ENCODE results near the gene SYT9.
"Not testable (repeated sequence)": the region's sequence is repeated elsewhere in the genome, so short reads cannot be mapped to it uniquely, and the experiment has no call there.

SYT9 gene

GRCh38 chr11:7292922-7293321 is 41.2 kb downstream of the SYT9 start:
- no peak for DNase-seq (ENCODE audit: insufficient read length, low spot score)
- no peak for FAIRE-seq
- TF ChIP-seq POLR2A (IDR thresholded peaks at IDR 0.05; ENCODE audit: low read depth, low read length) = no peak

- FAIRE-seq (no peak), DNase-seq (ENCODE audit: insufficient read length, low spot score) (no peak)
Observed at GRCh38 chr11:7299393-7299792, 47.7 kb downstream of the SYT9 start.

GRCh38 chr11:7300281-7300680 is 48.6 kb downstream of the SYT9 start:
- FAIRE-seq (no peak), DNase-seq (ENCODE audit: insufficient read length, low spot score) (no peak)
- TF ChIP-seq POLR2A (IDR thresholded peaks at IDR 0.05; ENCODE audit: low read depth, low read length) = no peak

More at GRCh38 chr11:7299393-7299792, 47.7 kb downstream of the SYT9 start:
- TF ChIP-seq POLR2A (IDR thresholded peaks at IDR 0.05; ENCODE audit: low read depth, low read length) = no peak

- TF ChIP-seq POLR2A (IDR thresholded peaks at IDR 0.05; ENCODE audit: low read depth, low read length) = no peak
Observed at GRCh38 chr11:7303146-7303545, 51.4 kb downstream of the SYT9 start.

DNA sequence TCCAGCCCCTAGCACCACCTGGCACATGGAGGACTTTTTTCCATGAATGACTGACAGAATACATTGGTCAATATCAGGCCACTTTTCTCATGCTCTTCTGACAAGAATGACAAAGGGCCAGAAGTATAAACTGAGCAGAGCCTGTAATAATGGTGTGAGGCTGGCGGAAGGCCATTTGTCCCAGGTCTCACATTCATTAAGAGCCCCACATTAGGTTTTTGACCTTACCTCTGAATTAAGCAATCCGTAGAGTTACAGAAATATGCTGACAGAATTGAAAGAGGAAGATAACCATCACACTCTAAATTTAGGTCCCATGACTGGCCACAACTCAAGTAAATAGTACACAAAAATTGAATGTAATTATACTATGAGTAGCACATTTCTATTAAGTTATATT is 55.2 kb downstream of the SYT9 start:
- DNase-seq (ENCODE audit: insufficient read length, low spot score) (no peak), FAIRE-seq (no peak)
- no peak for TF ChIP-seq POLR2A (IDR thresholded peaks at IDR 0.05; ENCODE audit: low read depth, low read length)

More at GRCh38 chr11:7303146-7303545, 51.4 kb downstream of the SYT9 start:
- no peak for FAIRE-seq
- no peak for DNase-seq (ENCODE audit: insufficient read length, low spot score)

- TF ChIP-seq POLR2A (IDR thresholded peaks at IDR 0.05; ENCODE audit: low read depth, low read length) = no peak
- FAIRE-seq (no peak), DNase-seq (ENCODE audit: insufficient read length, low spot score) (no peak)
Observed at GRCh38 chr11:7307836-7308235, 56.1 kb downstream of the SYT9 start.

DNA sequence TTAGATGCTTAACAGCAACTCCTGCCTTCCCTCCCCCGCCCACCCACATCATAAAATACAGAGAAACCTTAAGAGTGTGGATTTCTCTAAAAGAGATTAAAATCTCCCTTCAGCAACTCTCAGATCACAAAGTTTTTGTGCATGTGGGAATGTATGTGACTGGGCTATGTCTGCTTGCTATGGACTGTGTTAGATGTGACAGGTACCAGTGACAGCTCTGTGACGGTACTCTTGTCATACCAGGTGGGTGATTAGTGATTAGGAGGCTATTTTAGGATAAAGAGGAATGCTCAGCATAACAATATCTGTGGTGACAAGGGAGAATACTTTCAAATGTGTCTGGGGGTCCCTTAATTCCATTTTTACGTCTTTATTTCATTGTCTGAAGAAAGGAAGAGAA is 60.2 kb downstream of the SYT9 start:
- FAIRE-seq = no peak
- no peak for DNase-seq (ENCODE audit: insufficient read length, low spot score)
- no peak for TF ChIP-seq POLR2A (IDR thresholded peaks at IDR 0.05; ENCODE audit: low read depth, low read length)

DNA sequence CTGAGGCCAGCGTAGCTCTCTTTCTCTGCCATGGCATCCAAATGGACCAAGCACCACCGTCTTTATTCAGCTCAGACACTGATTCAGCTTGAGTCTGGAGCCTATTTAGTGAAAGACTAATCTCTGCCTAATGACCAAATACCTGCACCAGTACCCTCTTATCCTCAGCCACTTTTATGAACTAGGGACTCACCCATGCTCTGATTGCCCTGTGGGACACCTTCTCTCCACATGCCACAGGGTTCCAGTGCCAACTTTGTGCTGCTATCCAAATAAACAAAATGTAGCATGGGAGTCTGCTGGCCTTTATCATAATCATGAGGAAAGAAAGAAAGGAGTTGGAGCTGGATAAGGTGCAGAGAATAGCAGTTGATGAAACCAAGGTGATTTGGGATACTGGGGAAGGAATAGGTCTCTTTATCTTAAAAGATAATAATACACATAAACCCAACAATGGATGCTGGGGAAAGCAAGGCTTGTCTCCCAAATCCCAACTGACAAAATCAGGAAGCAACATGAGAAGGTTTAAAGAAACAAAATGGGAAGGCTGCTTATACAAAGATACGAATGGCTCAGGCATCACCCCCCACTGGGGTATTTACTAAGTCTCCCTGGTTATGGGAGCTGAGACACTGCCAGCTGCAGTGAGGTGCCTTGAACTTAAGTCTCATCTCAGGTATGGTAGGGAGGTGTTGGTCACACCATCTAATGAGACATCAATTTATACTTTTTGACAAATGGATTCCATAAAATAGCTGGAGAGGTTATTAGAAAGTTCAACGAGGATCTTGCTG is 63.3 kb downstream of the SYT9 start:
- FAIRE-seq (no peak), DNase-seq (ENCODE audit: insufficient read length, low spot score) (no peak)
- TF ChIP-seq POLR2A (IDR thresholded peaks at IDR 0.05; ENCODE audit: low read depth, low read length) = no peak

- no peak for TF ChIP-seq POLR2A (IDR thresholded peaks at IDR 0.05; ENCODE audit: low read depth, low read length)
- FAIRE-seq (no peak), DNase-seq (ENCODE audit: insufficient read length, low spot score) (no peak)
Observed at GRCh38 chr11:7319501-7319900, 67.8 kb downstream of the SYT9 start.

DNA sequence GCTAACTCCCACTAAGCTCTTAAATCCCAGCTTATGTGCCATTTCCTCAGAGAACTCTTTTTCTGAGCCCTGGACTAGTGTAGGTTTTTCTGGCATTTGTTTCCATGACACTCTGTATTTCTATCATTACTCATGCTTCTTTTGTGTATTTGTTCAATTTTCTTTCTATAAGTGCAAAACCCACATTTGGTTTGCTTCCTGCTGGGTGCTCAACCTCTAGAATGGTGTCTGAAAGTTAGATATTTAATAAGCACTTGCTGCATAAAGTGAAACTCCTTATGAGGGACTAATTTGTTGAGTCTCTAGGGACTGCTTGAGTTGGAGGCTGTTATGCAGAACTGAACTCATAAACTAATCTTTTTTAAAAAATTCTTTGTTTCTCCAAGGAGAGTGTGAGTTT is 68.6 kb downstream of the SYT9 start:
- no peak for TF ChIP-seq POLR2A (IDR thresholded peaks at IDR 0.05; ENCODE audit: low read depth, low read length)
- DNase-seq (ENCODE audit: insufficient read length, low spot score) (no peak), FAIRE-seq (no peak)

DNA sequence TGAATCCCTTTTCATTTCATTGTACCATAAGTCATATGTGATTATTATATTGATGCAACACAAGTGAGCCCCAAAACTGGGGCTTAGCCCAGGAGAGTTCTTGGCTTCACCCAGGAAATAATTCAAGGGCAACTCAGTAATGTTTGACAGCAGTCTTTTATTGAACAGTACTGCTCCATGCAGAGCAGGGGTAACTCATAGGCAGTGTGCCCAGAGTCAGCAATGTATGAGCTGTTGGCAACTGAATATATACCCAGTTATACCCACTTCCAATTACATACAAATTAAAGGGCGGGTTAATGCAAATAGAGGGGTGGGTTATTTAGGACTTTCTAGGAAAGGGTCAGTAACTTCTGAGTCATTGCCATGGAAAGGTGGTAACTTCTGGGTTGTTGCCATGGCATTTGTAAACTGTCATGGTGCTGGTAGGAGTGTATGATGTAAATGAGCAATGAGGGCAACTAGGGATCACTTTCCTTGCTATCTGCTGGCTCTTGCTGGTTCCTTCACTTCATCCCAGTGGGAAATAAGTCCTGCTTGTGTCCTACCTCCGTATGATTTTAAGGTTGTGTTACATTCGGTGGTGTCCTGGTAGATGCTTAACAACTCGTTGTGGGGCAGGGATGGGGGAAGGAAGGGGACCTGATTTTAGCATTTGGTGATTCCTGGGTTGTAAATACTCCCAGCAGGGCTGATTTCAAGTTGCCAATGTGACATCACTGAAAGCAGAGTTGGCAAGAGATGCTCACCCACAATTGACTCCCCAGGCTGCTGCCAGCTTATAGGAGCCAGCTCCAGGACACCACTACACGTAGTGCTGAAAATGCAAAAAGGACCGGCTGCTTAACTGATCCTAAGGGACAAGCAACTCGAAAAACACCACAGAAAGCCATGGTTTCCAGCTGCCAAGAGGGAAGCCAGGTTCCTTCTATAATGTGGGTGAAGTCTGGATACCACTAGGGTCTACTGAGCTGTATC is 70.1 kb downstream of the SYT9 start:
- TF ChIP-seq POLR2A (IDR thresholded peaks at IDR 0.05; ENCODE audit: low read depth, low read length) = no peak
- DNase-seq (ENCODE audit: insufficient read length, low spot score) = no peak
- FAIRE-seq = no peak

DNA sequence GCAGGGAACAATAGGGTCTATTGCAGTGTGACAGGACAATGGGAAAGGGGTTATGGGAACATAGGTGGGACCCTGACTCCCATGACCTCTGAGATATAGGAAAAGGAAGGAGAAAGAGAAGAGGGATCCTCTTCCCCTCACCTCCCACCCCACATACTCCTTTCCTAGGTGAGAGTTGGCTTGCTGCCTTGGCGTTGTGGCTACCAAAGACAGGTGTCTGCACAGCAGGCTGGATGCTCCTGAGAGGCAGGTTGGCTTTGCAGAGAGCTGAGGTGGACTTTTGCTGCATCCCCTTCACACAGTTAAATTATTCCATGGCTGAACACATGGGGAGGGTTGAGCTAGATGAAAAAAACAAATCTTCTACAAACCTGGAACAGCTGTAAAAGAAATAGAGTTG is 80.7 kb downstream of the SYT9 start:
- DNase-seq (ENCODE audit: insufficient read length, low spot score) = no peak
- FAIRE-seq = no peak
- no peak for TF ChIP-seq POLR2A (IDR thresholded peaks at IDR 0.05; ENCODE audit: low read depth, low read length)

DNA sequence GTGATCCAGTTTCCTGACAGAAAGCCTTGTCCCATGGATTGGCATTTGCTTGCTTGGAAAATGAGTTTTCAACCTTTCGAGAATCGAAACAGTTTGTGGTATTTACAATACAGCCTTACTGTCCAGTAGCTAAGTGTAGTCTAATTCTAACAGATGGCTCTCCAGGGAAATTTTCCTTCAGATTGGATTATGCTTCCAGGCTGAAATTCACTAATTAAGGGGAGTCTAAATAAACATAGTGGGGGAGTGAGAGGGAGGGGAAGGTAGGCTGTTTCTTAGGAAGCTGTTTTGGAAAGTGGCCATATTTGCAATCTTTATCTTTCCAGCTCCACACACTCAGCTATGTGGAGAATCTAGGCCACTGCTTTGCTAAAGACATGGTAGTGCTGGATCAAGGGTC is 81.3 kb downstream of the SYT9 start:
- TF ChIP-seq POLR2A (IDR thresholded peaks at IDR 0.05; ENCODE audit: low read depth, low read length) = no peak
- DNase-seq (ENCODE audit: insufficient read length, low spot score) = no peak
- FAIRE-seq = no peak

- FAIRE-seq; DNase-seq (ENCODE audit: insufficient read length, low spot score): not testable (repeated sequence)
Observed at GRCh38 chr11:7335442-7335841, 83.7 kb downstream of the SYT9 start.

All from H54 (cell line).